K562 (cell line): ENCODE data around the gene SMG5. TPM values are rescaled to one million over a fixed set of nuclear protein-coding genes. Genes with fewer than 3 reads are reported as not detected.

Experiments
- ATAC-seq: fragments of 200-7000 bp; cut with Tn5 transposase; 3 replicates; pipeline ENCODE4 v1.9.1; 2020; ENCODE audit warnings: moderate library complexity
- BruUV-seq: library from RNA; stranded (reverse); fragments of 400-500 nt; replicated peaks from 2 replicates; lab custom pipeline; 2021; lab: Mats Ljungman, UMichigan
- CTCF ChIA-PET: fragments of 300-600 bp; formaldehyde crosslinking; extraction: SDS; loops from one replicate; lab custom pipeline; 2021; ENCODE audit warnings: low intra/inter-chr PET ratio; lab: Yijun Ruan, JAX
- POLR2A ChIA-PET: fragments of 300-600, 350-650 bp; sonication (Branson Sonifier 250); formaldehyde crosslinking; extraction: SDS; loops from one replicate; lab custom pipeline; 2021; ENCODE audit warnings: antibody characterized with exemption, inconsistent platforms; lab: Yijun Ruan, JAX
- DNase-seq, 4 experiments: peaks; one replicate each; pipeline versions ENCODE4 v3.0.0 to v3.0.0-alpha.2; 2011 to 2018; ENCODE audit warnings: low spot score in 3 of 4, mixed read lengths in 3 of 4; ENCODE audit errors: extremely low read depth in 1 of 4
- FAIRE-seq: peaks from 2 replicates; lab custom pipeline; 2011; peaks lifted over from hg19 to GRCh38; lab: Jason Lieb, UNC
- H2AFZ ChIP-seq: 2 replicates; pipeline ENCODE4 v1.6.0; 2011; ENCODE audit warnings: low read depth, low read length, control low read depth, inconsistent platforms
- H3K27ac ChIP-seq: fragments of 200-600 bp; 3 replicates; pipeline ENCODE4 v1.8.0; 2011; ENCODE audit warnings: low read depth, mild to moderate bottlenecking, control low read depth, inconsistent platforms, low read length, moderate library complexity, mixed read lengths; ENCODE audit errors: extremely low read depth
- H3K27me3 ChIP-seq, 2 experiments: fragments of 300-600 bp in 1 of 2; 2 replicates in 1 of 2; 3 replicates in 1 of 2; pipeline versions ENCODE4 v1.6.0 to v1.8.0; 2011; ENCODE audit warnings: inconsistent platforms in 2 of 2, low read length in 2 of 2, mild to moderate bottlenecking in 1 of 2, mixed read lengths in 1 of 2, moderate library complexity in 1 of 2; ENCODE audit not compliant: control insufficient read depth in 2 of 2, insufficient read depth in 2 of 2
- H3K36me3 ChIP-seq: fragments of 300-600 bp; 3 replicates; pipeline ENCODE4 v1.8.0; 2011; ENCODE audit warnings: mild to moderate bottlenecking, low read length, inconsistent platforms; ENCODE audit not compliant: control insufficient read depth, insufficient read depth
- H3K4me1 ChIP-seq, 2 experiments: fragments of 200-600 bp in 1 of 2; replicated peaks in 1 of 2; 2 replicates in 1 of 2; 3 replicates in 1 of 2; pipeline versions ENCODE4 v1.5.1 to v1.8.0; 2011; ENCODE audit warnings: inconsistent platforms in 2 of 2, low read length in 2 of 2, mild to moderate bottlenecking in 1 of 2, mixed read lengths in 1 of 2, moderate library complexity in 1 of 2; ENCODE audit not compliant: control insufficient read depth in 2 of 2, insufficient read depth in 2 of 2
- H3K4me2 ChIP-seq: 2 replicates; pipeline ENCODE4 v1.6.1; 2011; ENCODE audit warnings: low read length, control low read depth, inconsistent platforms, mixed read lengths; ENCODE audit not compliant: insufficient read depth
- H3K4me3 ChIP-seq: fragments of 200-600 bp; sonication (generic), shearing (Covaris generic); 2 replicates; pipeline ENCODE4 v1.5.1; 2016; ENCODE audit warnings: control low read depth, inconsistent platforms
- H3K79me2 ChIP-seq: fragments of 200-600 bp; 3 replicates; pipeline ENCODE4 v1.8.0; 2011; ENCODE audit warnings: low read length, inconsistent platforms; ENCODE audit not compliant: control insufficient read depth, insufficient read depth
- H3K9ac ChIP-seq, 2 experiments: 2 replicates each; pipeline versions ENCODE4 v1.6.0 to v1.6.1; 2011; ENCODE audit warnings: low read depth in 2 of 2, low read length in 2 of 2, control low read depth in 1 of 2, inconsistent platforms in 1 of 2, mild to moderate bottlenecking in 1 of 2, mixed read lengths in 1 of 2; ENCODE audit not compliant: insufficient read depth in 1 of 2
- H3K9me1 ChIP-seq: one replicate; pipeline ENCODE4 v1.6.0; 2011; ENCODE audit warnings: inconsistent platforms, mild to moderate bottlenecking, low read length, moderate library complexity; ENCODE audit not compliant: control insufficient read depth, insufficient read depth
- H3K9me3 ChIP-seq: replicated peaks from 2 replicates; pipeline ENCODE4 v1.5.1; 2011; ENCODE audit warnings: low read depth, low read length, inconsistent platforms; ENCODE audit not compliant: control insufficient read depth, insufficient read depth
- H4K20me1 ChIP-seq: replicated peaks from 2 replicates; pipeline ENCODE4 v1.6.1; 2011; ENCODE audit warnings: low read length, inconsistent platforms, mixed read lengths; ENCODE audit not compliant: control insufficient read depth, insufficient read depth
- HNRNPLL ChIP-seq: fragments of 200-400 bp; formaldehyde crosslinking; IDR thresholded peaks from 2 replicates; pipeline ENCODE4 v1.6.1; 2017; ENCODE audit warnings: low read length, low read depth, mild to moderate bottlenecking; ENCODE audit not compliant: poor library complexity, severe bottlenecking
- TCFL5 ChIP-seq: fragments of 250-450 bp; sonication (Bioruptor Pico); conservative IDR thresholded peaks from 2 replicates; pipeline ENCODE4 v1.6.1; 2021; ENCODE audit warnings: mild to moderate bottlenecking, moderate library complexity, matching md5 sums
- TEAD1 ChIP-seq, 2 experiments: fragments of 450-650 bp in 1 of 2; sonication (generic) in 1 of 2; formaldehyde crosslinking; IDR thresholded peaks; 2 replicates each; pipeline versions ENCODE4 v1.4.0 to v1.8.0; 2020 to 2022; ENCODE audit warnings: mild to moderate bottlenecking in 2 of 2, missing genetic modification reagents in 1 of 2
- ZNF561 ChIP-seq: fragments of 450-650 bp; formaldehyde crosslinking; conservative IDR thresholded peaks from 2 replicates; pipeline ENCODE4 v1.4.0; 2020; ENCODE audit warnings: mild to moderate bottlenecking, moderate library complexity
- WGBS: fragments of 100-300 bp; shearing (Covaris generic); methylation state at CpG from one replicate; pipeline ENCODE4 v1.1.6; 2016; ENCODE audit warnings: low coverage, mixed read lengths; ENCODE audit not compliant: insufficient coverage; ENCODE audit errors: missing lambda C conversion rate; 5-methylcytosine and 5-hydroxymethylcytosine counted together
- in situ Hi-C: fragments of 300-500 bp; cut with MboI; formaldehyde crosslinking; loops from 4 replicates; pipeline ENCODE4 v1.15.0; 2018; ENCODE audit warnings: inconsistent platforms, mixed read lengths
- intact Hi-C: fragments of 100-400 bp; cut with micrococcal nuclease; formaldehyde crosslinking; loops from 2 replicates; pipeline ENCODE4 v1.14.2; 2022
- polyA plus RNA-seq, 8 experiments: library from polyadenylated mRNA; depleted of rRNA in 4 of 8; stranded (reverse) in 5 of 8; unstranded in 3 of 8; fragments of >200 nt; fragmentation: Nextera tagmentation in 2 of 8; fragmentation: Illumina TruSeq in 1 of 8; extraction: Ambion mirVana in 2 of 8; extraction: Trizol in 1 of 8; gene quantifications; 2 replicates each; pipeline versions ENCODE4 v1.2.1 to v1.2.3, GENCODE V29; 2011 to 2014; ENCODE audit warnings: inconsistent platforms in 1 of 8, missing spikeins in 1 of 8
- total RNA-seq, 7 experiments: library from RNA; depleted of rRNA in 6 of 7; stranded (reverse); fragments of >200 nt in 6 of 7; fragmentation: Illumina TruSeq in 2 of 7; extraction: Trizol in 2 of 7; gene quantifications; 2 replicates each; pipeline versions ENCODE4 v1.2.1 to v1.2.3, GENCODE V29; 2011 to 2021; ENCODE audit warnings: low replicate concordance in 1 of 7
- TF ChIP-seq, protein P1 (sequence below): fragments of 250-450 bp; sonication (Bioruptor Pico); IDR thresholded peaks from 2 replicates; pipeline ENCODE4 v1.8.0; 2022; ENCODE audit warnings: moderate library complexity, mild to moderate bottlenecking, inconsistent platforms
- TF ChIP-seq, protein P2 (sequence below): fragments of 250-450 bp; sonication (Bioruptor Pico); IDR thresholded peaks from 2 replicates; pipeline ENCODE4 v1.8.0; 2021; ENCODE audit warnings: borderline replicate concordance, mild to moderate bottlenecking, moderate library complexity; ENCODE audit not compliant: poor library complexity, severe bottlenecking

SMG5 gene
- total and polyA plus RNA-seq, 9 of the 15 experiments (the other 6 are each of a cell fraction or from before 2014, with no cell fraction given), result 1.4 to 85.9 (median 53.0) TPM

DNA sequence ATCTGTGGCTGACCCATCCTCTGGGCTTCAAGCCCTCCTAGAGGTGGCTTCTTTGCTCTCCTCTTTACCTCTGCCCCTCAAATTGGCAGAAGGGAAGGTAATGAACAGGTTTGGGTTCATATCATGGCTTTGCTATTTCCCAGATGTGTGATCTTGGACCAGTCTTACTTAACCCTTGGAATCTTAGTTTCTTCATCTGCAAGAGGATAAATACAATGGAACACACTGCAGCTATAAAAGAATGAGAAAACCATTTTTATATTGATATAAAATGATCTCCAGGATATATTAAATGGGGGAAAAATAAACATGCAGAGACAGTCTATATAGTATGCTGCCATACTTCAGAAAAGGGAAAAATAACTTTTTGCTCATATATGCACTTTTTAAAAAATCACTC is 7.2 kb upstream of the SMG5 start:
- POLR2A ChIA-PET, result no interaction called here

DNA sequence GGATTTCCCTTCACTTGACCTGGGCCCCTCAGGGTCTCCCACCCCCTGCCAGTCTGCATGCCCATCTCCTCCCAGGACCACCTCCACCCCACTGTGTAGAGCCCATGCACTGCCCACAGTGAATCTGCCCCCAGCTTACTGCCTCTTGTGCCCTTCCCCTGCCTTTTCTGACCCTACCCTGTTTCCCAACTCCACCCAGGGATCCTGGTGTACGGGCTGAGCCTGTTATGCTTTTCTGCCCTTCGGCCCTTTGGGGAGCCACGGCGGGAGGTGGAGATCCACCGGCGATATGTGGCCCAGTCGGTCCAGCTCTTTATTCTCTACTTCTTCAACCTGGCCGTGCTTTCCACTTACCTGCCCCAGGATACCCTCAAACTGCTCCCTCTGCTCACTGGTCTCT is 3.4 kb upstream of the SMG5 start:
- FAIRE-seq, result no peak
- intact Hi-C loops, result no loop called here
- H3K79me2 ChIP-seq, result peaks cover 25% of the 10 kb centered on the region
- no TSS peak for BruUV-seq
- ChIA-PET POLR2A (interaction anchor here (1.0 to 6.3 kb wide), 2 partner anchors 10 to 16 kb away, joined by 4 to 63 read pairs; partner anchors contain the start of gene GLMP), CTCF (no interaction called here)
- H4K20me1 ChIP-seq, result no peaks in the 10 kb centered on the region
- ATAC-seq, result no peak
- DNase-seq, result no peak
- H3K9me3 ChIP-seq, result no peaks in the 10 kb centered on the region
- peaks cover 2 to 10% of the 10 kb centered on the region in 2 experiments; a peak in 4 of 5 replicates for H3K4me1 ChIP-seq
- H3K9me1 ChIP-seq, result no peaks in the 10 kb centered on the region
- peak overlapping the region in 1 of 2 experiments; percentile 71; a peak in 2 of 4 replicates for H3K9ac ChIP-seq
- H3K4me3 ChIP-seq, result no peak overlapping the region
- no peak overlapping the region for H3K27ac ChIP-seq
- in situ Hi-C loops, result no loop called here
- no peak overlapping the region for H2AFZ ChIP-seq
- no peaks in the 10 kb centered on the region for H3K27me3 ChIP-seq
- 98% methylated on average over 8 of the region's 8 CpGs for WGBS
- peaks cover 24% of the 10 kb centered on the region; the same call in 2 of the 3 replicates for H3K36me3 ChIP-seq
- H3K4me2 ChIP-seq, result no peak overlapping the region
- no peak for TF ChIP-seq TCFL5 (CRISPR knock-in tag)
- no peak for TF ChIP-seq HNRNPLL
- TF ChIP-seq, protein P1, sequence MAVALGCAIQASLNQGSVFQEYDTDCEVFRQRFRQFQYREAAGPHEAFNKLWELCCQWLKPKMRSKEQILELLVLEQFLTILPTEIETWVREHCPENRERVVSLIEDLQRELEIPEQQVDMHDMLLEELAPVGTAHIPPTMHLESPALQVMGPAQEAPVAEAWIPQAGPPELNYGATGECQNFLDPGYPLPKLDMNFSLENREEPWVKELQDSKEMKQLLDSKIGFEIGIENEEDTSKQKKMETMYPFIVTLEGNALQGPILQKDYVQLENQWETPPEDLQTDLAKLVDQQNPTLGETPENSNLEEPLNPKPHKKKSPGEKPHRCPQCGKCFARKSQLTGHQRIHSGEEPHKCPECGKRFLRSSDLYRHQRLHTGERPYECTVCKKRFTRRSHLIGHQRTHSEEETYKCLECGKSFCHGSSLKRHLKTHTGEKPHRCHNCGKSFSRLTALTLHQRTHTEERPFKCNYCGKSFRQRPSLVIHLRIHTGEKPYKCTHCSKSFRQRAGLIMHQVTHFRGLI (CRISPR knock-in tag), result no peak
- TF ChIP-seq ZNF561 (CRISPR knock-in tag), result no peak
- TF ChIP-seq, protein P2, sequence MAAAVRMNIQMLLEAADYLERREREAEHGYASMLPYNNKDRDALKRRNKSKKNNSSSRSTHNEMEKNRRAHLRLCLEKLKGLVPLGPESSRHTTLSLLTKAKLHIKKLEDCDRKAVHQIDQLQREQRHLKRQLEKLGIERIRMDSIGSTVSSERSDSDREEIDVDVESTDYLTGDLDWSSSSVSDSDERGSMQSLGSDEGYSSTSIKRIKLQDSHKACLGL, result no peak

More for the DNA sequence above, 7.2 kb upstream of the SMG5 start:
- H3K27me3 ChIP-seq, result no peaks in the 10 kb centered on the region
- TF ChIP-seq TEAD1 (CRISPR knock-in tag; IDR thresholded peaks at IDR 0.05), result no peak
- no peak overlapping the region for H3K9ac ChIP-seq
- H3K27ac ChIP-seq, result no peak overlapping the region
- H4K20me1 ChIP-seq, result no peaks in the 10 kb centered on the region
- no peaks in the 10 kb centered on the region for H3K9me3 ChIP-seq
- peaks cover 2 to 16% of the 10 kb centered on the region in 2 experiments; a peak in 3 of 5 replicates for H3K4me1 ChIP-seq
- no peak overlapping the region for H3K4me3 ChIP-seq
- ATAC-seq (no peak), FAIRE-seq (no peak), DNase-seq (no peak)
- BruUV-seq, result no TSS peak
- H3K4me2 ChIP-seq, result no peak overlapping the region
- in situ Hi-C loops, result no loop called here
- peaks cover 34% of the 10 kb centered on the region; the same call in 2 of the 3 replicates for H3K36me3 ChIP-seq
- intact Hi-C loops, result no loop called here
- no peak overlapping the region for H2AFZ ChIP-seq
- no peaks in the 10 kb centered on the region for H3K9me1 ChIP-seq
- H3K79me2 ChIP-seq, result no peaks in the 10 kb centered on the region
- CTCF ChIA-PET, result no interaction called here
